Brain pericyte (primary cell): ENCODE measurements around the gene L3MBTL4.

Source experiments
- DNase-seq: peaks from one replicate; pipeline ENCODE4 v3.0.0-alpha.2; 2012; ENCODE audit warnings: low read depth, low spot score

The L3MBTL4 gene

DNA sequence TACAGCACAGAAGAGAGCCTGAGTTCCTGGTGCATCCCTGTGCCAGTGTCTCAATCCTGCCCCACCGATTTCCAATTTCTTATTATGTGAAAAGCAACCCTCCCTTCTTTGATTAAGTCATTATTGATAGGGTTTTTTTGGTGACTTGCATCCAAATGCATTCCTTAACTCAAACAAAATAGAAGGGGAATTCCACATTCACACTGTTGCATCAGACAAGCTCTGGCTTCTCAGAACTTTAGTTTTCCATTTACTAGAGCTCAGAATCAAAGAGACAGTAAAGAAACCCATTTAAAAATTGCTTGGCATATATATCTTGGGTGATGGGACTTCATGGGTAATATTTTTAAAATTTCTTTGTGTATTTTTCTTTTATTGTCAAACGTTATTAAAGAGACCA lies 505.6 kb downstream of the L3MBTL4 start:
- DNase-seq = no peak
